ENCODE measurements around the gene EIF3L.

Gene EIF3L

DNA sequence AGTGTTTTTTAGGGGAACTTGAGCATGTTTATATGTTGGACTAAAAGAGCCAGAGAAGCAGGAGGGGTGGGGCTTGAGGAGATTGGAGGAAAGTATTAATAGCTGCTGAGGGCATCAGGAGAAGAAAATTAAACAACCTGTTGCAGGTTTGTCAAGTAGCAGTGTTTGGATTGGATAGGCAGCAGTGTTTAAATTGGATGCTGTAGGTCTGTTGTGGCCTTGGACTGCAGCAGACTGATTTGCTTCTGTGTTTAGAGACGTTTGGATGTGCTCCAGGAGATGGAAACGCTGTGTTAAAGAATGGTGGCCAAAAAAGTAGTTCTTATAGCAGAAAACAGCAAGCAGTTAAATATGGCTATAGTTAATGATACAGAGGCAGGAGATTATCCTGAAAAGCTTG, 5.7 kb downstream of the EIF3L start:
- TF ChIP-seq, protein P1, sequence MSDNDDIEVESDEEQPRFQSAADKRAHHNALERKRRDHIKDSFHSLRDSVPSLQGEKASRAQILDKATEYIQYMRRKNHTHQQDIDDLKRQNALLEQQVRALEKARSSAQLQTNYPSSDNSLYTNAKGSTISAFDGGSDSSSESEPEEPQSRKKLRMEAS (IDR thresholded peaks at IDR 0.05; ENCODE audit: low read depth, low read length) = no peak
- TF ChIP-seq, protein P2, sequence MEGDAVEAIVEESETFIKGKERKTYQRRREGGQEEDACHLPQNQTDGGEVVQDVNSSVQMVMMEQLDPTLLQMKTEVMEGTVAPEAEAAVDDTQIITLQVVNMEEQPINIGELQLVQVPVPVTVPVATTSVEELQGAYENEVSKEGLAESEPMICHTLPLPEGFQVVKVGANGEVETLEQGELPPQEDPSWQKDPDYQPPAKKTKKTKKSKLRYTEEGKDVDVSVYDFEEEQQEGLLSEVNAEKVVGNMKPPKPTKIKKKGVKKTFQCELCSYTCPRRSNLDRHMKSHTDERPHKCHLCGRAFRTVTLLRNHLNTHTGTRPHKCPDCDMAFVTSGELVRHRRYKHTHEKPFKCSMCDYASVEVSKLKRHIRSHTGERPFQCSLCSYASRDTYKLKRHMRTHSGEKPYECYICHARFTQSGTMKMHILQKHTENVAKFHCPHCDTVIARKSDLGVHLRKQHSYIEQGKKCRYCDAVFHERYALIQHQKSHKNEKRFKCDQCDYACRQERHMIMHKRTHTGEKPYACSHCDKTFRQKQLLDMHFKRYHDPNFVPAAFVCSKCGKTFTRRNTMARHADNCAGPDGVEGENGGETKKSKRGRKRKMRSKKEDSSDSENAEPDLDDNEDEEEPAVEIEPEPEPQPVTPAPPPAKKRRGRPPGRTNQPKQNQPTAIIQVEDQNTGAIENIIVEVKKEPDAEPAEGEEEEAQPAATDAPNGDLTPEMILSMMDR (IDR thresholded peaks at IDR 0.05; ENCODE audit: low read depth, low read length) = no peak
- TF ChIP-seq MYC (IDR thresholded peaks at IDR 0.05; ENCODE audit: low read depth, low read length) (no peak), POLR2A (IDR thresholded peaks at IDR 0.05; ENCODE audit: extremely low read depth, insufficient read length) (no peak)
- H3K4me3 ChIP-seq (ENCODE audit: low read depth, low read length) = no peak overlapping the region
- no peak for DNase-seq (ENCODE audit: low read depth)

DNA sequence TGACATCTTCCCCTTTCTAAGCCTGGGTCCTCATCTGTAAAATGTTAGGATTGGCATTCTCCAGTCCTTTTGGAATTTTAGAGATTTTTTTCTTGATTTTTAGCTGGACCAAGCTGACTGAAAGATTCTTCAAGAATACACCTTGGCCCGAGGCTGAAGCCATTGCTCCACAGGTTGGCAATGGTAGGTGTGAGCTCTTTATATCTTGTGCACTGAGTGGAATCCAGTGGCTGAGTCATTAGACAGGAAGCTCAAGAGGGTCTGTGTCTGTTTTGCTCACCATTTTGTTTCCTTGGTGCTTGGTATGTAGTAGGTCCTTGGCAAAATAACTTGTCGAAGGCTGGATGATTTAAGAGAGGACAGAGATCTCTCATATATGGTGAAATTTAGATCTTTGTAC, 6.2 kb downstream of the EIF3L start:
- no peak for TF ChIP-seq MYC (IDR thresholded peaks at IDR 0.05; ENCODE audit: low read depth, low read length)
- TF ChIP-seq, protein P1 (IDR thresholded peaks at IDR 0.05; ENCODE audit: low read depth, low read length) = no peak
- TF ChIP-seq, protein P2 (IDR thresholded peaks at IDR 0.05; ENCODE audit: low read depth, low read length) = no peak
- no peak for TF ChIP-seq POLR2A (IDR thresholded peaks at IDR 0.05; ENCODE audit: extremely low read depth, insufficient read length)
- no peak for DNase-seq (ENCODE audit: low read depth)
- H3K4me3 ChIP-seq (ENCODE audit: low read depth, low read length) = no peak overlapping the region

DNA sequence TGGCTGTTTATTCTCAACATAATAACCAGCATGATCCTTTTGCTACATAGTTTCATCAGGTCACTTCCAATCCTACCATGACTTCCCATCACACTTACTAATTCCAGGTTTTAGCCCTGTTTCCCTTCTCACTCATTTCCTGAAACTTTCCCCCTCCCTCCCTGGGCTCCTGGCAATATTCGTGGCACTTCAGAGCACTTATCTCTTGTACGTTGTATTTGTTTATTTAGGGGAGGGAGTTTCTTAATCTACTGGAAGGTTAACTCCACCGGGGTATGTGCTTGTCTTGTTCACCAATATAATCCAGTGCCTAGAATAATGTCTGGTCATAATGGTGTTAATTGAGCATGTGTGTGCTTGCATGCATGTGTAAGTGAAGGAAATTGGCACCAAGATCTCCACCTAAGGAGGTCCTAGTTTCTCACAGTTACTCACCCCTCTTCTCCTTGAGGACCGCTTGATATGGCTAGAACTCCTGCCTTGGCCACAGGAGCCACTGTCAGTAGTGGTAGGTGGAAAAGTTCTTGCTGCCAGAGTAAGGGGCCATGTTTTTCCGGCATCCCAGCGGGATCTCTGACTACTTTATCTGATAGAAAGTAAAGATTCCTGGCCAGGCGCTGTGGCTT, 11.7 kb downstream of the EIF3L start:
- H3K4me3 ChIP-seq (ENCODE audit: low read depth, low read length) = no peak overlapping the region
- no peak for DNase-seq (ENCODE audit: low read depth)
- TF ChIP-seq, protein P2 (IDR thresholded peaks at IDR 0.05; ENCODE audit: low read depth, low read length) = no peak
- TF ChIP-seq, protein P1 (IDR thresholded peaks at IDR 0.05; ENCODE audit: low read depth, low read length) = no peak
- TF ChIP-seq MYC (IDR thresholded peaks at IDR 0.05; ENCODE audit: low read depth, low read length) (no peak), POLR2A (IDR thresholded peaks at IDR 0.05; ENCODE audit: extremely low read depth, insufficient read length) (no peak)

DNA sequence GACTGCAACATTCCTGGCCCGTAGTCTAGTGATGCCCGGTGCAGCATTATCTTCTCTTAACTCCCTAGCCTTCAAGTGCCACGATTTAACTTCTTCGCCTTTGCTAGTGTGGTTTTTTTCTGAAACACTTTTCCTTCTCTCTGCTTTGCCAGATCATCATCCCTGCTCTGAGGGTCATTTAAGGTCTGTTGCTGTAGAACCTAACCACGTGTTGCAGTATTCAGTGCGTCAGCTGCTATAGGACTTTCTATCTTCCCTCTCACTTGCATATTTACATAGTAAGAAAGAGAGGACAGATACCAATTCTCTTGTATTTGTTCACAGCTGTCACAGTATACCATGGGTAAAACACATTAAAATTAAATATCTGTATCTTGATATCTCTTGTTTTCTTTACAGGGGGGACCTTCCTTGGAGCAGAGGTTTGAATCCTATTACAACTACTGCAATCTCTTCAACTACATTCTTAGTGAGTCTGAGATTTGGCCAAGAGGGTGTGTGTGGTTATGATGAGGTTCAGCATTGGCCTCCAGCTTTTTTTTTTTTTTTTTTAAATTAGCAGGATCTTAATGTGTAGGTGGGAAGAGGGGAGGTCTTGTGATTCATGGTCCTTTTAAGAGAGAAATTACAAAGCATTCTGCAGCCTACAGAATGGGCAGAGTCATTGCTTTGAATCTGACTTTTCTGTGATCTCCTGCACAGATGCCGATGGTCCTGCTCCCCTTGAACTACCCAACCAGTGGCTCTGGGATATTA, 13.5 kb downstream of the EIF3L start:
- no peak for DNase-seq (ENCODE audit: low read depth)
- TF ChIP-seq, protein P2 (IDR thresholded peaks at IDR 0.05; ENCODE audit: low read depth, low read length) = no peak
- TF ChIP-seq POLR2A (IDR thresholded peaks at IDR 0.05; ENCODE audit: extremely low read depth, insufficient read length) (no peak), MYC (IDR thresholded peaks at IDR 0.05; ENCODE audit: low read depth, low read length) (no peak)
- TF ChIP-seq, protein P1 (IDR thresholded peaks at IDR 0.05; ENCODE audit: low read depth, low read length) = no peak
- H3K4me3 ChIP-seq (ENCODE audit: low read depth, low read length) = no peak overlapping the region

DNA sequence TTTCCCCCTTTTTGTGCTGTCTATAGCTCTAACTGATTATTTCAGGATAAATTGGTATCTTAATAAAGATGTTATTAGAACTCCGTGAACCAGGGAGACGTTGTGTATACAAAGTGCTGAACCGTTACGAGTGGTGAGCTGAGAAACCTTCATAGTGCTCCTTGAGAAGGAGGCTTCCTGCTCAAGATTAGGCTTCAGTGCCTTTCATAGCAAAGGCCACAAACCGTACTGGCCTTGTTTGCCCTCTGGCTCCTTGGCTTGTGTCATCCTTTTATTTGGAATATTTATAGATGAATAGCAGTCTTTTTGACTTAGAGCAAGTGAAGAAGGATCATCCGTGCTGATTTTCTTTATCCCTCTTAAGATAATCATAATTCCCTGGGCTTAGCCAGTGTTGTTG, 16.3 kb downstream of the EIF3L start:
- no peak for TF ChIP-seq POLR2A (IDR thresholded peaks at IDR 0.05; ENCODE audit: extremely low read depth, insufficient read length)
- TF ChIP-seq, protein P2 (IDR thresholded peaks at IDR 0.05; ENCODE audit: low read depth, low read length) = no peak
- no peak for TF ChIP-seq MYC (IDR thresholded peaks at IDR 0.05; ENCODE audit: low read depth, low read length)
- no peak for DNase-seq (ENCODE audit: low read depth)
- H3K4me3 ChIP-seq (ENCODE audit: low read depth, low read length) = no peak overlapping the region

Measured in NB4 (cell line).